GM19193 (cell line): ENCODE results near the gene CAPN13.

ENCODE experiments used
- POLR2A ChIP-seq: IDR thresholded peaks from 4 replicates; pipeline ENCODE4 v1.6.1; 2011; ENCODE audit not compliant: insufficient read depth, insufficient read length; ENCODE audit errors: extremely low read depth

CAPN13 gene

GRCh38 chr2:30775833-30776232, 31.4 kb downstream of the CAPN13 start:
- TF ChIP-seq POLR2A = no peak

DNA sequence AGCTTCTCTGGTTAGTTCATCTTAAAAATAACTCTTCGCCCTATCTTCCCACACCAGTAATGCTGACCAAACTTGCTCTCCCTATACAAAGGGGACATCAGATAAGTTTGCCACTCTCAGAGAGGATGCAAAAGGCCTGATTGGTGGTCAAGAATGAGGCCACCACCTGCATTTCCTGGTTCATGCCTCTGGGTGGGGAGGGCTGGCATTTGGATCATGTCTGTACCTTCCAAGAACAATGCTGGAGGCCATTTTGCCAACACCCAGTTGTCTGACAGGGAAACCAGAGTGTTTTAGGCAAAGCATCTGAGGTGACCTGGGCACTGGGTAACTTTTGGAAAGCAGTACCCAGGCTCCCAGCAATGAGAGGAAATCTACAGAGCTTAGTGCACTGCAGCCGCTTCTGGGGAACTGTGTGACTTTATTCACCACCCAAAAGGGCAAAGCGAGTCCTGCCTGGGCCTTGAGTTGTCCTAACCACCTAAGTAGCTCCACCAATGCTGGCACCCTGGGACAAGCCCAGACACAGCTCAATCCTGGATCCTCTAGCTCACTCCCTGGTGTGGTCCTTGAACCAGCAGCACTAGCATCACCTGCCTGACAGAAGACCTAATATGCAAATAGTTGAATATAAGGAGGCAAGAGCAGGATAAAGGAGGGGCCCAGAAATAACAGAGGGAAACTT, 35.1 kb downstream of the CAPN13 start:
- no peak for TF ChIP-seq POLR2A

DNA sequence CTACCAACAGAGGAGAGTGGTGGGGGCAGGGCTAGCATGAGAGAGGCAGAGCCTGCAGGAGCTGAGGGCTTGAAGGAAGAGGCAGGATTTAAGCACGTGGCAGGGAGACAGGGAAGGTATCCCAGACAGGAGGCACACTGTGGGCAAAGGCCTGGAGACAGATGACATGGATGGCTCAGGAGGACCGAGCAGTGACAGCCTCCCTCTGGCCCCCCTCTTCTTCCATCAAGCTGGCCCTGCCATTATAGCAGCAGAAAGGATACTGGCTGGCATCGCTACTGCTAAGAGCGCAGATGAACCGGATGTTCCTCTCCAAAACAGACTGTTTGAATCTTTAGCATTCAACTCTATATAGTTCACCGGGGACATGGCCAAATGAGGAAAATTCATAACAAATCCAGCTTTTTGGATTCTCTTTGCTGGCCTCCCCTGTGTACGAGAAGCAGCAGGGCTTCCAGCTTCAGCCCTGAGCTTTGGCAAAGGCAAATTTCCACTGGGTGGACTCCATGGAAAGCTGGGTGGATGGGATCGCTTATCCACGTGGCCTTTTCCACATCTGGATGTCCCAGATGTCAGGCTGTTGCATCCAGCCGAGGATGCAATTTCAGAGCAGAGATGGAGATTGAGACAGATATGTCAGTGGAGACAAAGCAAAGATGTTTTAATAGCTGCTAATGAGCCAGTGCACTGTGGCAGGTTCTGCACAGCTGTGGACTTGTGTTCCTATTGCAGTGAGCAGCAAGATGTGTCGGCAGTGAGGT, 36.2 kb downstream of the CAPN13 start:
- no peak for TF ChIP-seq POLR2A

DNA sequence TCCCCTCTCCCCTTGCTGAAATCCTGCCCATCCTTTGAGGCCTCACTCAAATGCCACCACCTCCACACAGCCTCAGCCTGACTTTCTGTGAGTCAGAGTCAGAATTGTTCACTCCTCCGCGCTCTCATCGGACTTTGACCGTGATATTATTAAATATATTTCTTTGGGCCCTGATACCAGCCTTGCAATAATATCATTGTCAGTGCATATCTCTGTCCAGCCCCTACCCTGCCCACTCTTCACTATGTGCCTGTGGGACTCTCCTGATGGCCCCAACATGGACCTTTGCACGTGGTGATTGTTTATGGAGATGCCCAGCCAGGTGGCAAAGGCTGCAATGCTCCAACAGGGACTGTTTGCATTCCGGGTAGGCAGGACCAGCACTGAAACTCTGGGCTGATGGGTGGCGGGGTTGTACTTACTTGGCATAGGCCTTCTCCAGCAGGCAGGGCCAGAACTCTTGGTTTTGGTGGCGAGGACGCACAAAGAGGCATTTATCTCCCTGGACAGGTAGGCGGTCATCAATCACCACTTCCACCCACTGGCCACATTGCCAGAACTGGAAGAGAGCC, 37.3 kb downstream of the CAPN13 start:
- no peak for TF ChIP-seq POLR2A

GRCh38 chr2:30769481-30769780, 37.8 kb downstream of the CAPN13 start:
- TF ChIP-seq POLR2A = no peak

- no peak for TF ChIP-seq POLR2A
Observed at GRCh38 chr2:30768708-30769480, 38.4 kb downstream of the CAPN13 start.

GRCh38 chr2:30768036-30768686, 39.1 kb downstream of the CAPN13 start:
- no peak for TF ChIP-seq POLR2A

- TF ChIP-seq POLR2A = no peak
Observed at GRCh38 chr2:30766666-30767065, 40.6 kb downstream of the CAPN13 start.

DNA sequence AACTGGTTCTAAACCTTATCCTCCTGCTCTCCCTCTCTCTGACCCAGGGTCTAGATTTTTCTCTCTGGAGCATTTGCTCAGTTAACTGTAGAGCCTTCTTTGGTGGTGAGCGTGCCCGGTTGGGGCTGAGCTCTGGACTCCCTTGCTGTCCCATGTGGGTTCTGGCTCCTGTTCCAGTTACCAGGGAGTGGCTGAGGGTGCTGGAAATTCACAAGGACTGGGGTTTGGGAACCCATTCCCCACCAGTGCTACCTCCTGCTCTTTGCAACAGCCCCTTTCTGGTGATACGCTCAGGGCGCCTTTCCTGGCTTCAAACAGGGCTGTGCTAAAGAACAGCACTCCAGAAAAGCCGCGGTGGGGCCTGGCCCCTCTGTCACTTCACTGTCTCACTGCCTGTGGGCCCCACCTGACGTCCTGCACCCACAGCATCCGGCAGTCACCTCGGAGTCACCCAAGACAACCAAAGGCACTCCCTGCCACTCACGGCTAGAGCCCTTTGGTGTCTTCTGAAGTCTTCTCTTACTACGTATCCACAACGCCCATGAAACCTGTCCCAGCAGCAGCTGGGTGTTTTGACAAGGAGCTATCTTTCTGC, 41.3 kb downstream of the CAPN13 start:
- TF ChIP-seq POLR2A = no peak

- no peak for TF ChIP-seq POLR2A
Observed at GRCh38 chr2:30765191-30765590, 42.1 kb downstream of the CAPN13 start.

DNA sequence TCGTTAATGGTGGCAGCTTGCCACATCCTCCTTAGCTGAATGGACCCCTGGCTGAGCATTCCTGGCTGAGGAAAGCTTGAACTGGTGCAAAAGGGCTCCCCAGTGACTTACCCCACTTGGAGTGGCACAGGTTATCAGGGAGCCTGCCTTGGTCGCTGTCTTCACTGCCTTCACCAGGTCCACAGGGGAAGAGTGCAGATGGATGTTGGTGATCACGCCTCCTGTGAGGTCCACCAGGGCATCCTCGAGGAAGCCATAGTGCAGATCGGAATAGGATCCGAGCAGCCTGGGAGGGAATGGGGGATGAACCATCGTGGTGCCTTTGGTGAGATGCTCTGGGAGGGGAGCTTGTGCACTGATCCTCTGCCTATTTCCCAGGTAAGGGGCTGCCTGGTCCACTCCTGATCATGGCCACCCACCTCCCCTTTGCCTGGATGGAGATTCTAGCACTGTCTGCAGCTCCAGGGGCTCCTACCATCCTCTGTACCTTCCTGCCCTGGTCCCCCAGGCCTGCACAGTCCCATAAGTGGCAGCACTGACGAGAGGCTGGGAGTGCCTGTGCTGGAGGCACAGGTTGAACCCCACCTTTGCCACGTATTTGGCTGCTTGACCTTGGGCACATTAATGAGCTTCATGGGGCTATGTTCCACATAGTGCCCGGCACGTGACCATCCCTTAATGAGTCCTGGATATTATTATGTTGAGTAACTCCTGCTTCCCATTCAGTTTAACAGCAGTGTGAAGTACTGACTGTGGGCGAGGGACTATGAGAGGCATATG, 43.0 kb downstream of the CAPN13 start:
- TF ChIP-seq POLR2A = no peak

GRCh38 chr2:30763151-30763660, 44.0 kb downstream of the CAPN13 start:
- TF ChIP-seq POLR2A = no peak

- no peak for TF ChIP-seq POLR2A
Observed at GRCh38 chr2:30761226-30761625, 46.0 kb downstream of the CAPN13 start.

GRCh38 chr2:30759481-30759880, 47.8 kb downstream of the CAPN13 start:
- no peak for TF ChIP-seq POLR2A
